Measurements from ENCODE around the gene JAK1.

The JAK1 gene

DNA sequence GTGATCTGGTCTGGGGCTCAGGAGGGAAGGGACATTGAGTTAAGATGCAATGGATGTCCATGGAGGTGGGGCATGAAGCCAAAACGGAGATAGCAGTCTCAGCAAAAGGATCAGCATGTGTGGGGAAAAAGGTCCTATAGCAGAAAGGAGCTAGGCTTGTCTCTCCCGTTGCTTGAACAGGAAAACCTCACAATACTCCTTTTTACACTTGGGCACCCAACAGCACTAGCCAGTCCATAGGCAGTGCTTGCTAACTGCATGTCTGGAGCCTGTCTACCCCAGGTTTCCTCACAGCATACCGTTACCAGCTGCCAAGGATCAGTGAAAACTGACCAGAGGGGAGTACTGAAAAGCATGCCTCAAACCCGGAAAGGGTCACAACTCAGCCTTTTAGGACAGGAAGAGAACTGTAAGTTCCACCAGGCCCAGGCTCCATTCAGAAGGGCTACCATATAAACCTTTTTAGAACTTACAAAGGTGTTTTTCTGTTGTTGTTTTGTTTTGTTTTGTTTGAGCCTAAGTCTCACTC is 78.6 kb downstream of the JAK1 start:
- no peak for DNase-seq

DNA sequence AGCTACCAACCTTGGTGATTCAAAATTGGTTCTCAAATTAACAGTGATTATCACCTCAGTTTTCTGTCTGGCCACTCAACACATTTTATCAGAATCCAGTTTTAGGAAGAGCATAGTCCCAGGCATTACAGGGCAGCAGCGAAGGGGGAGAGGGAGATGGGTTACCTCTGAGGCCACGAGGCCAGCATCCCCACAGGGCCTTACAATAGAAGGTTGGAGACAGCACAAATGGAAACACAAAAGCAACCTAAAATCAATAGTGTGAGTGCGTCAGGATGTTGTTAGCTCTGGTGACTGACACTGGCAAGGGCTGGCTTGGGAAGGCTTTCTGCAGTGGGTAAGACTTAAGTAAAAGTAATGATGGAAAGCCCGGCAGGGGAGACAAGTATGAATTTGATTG is 79.5 kb downstream of the JAK1 start:
- no peak for DNase-seq

DNA sequence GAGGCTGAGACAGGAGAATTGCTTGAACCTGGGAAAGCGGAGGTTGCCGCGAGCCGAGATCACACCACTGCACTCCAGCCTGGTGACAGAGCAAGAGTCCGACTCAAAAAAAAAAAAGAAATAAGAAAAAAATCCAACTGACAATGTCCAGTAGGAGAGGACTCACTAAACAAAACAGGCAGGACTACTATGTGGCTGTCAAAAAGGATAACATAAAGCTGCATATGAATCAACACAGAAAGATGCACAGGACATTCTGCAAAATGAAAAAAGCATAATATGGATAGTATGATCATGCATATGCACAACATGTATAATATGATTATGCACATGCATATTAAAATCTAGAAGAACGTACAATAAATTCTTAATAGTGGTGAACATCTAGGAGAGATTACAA is 80.7 kb downstream of the JAK1 start:
- no peak for DNase-seq

- no peak for DNase-seq
Observed at GRCh38 chr1:64884261-64885040, 81.9 kb downstream of the JAK1 start.

DNA sequence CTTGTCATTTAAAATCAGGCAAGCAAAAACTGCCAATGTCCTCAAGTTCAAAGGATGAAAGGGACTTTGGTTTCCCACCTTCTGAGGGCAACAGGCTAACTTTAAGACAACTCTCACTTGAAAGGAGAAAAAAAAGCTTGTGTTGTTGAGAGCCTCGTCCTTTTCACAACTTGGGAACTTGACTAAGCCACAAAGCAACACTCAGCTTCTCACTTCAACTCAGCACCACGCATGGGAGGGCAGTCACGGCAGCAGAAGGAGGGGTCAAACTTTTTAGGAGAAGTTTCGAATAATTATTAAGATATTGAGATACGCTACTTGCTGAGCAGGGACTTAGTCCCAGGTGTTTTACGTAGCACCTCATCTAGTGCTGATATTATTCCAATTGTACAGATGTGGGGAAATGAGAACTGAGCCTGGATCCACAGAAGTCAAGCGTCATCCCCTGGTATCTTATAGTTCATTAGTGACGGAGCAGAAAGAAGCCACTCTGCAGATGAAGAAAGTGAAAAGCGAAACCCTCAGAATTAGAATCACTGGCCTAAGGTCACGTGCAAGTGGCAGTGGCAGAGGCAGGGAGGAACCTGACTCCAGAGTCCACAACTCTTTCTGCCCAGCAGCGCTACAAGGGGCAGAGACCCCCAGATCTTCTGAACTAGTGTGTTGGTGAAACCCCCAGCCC is 83.6 kb downstream of the JAK1 start:
- DNase-seq: no peak

DNA sequence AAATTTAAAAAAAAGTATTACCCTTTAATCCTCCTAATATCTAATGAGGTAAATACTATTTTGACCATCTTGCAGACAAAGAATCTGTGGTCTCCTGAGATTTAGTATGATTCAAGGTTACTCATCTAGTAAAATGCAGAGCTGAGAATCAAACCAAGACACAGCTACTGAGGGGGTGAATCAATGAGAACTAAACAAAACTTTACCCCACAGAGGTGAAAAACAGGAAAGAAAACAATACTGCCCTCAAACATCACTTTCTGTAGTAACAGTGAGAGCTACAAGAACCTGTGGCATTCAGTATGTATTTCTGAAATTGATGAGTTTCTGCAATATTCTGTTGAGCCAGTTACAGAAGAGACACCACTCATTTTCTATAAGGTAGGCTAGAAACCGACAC is 85.1 kb downstream of the JAK1 start:
- DNase-seq: no peak

- DNase-seq: no peak
Observed at GRCh38 chr1:64880449-64880848, 85.9 kb downstream of the JAK1 start.

DNA sequence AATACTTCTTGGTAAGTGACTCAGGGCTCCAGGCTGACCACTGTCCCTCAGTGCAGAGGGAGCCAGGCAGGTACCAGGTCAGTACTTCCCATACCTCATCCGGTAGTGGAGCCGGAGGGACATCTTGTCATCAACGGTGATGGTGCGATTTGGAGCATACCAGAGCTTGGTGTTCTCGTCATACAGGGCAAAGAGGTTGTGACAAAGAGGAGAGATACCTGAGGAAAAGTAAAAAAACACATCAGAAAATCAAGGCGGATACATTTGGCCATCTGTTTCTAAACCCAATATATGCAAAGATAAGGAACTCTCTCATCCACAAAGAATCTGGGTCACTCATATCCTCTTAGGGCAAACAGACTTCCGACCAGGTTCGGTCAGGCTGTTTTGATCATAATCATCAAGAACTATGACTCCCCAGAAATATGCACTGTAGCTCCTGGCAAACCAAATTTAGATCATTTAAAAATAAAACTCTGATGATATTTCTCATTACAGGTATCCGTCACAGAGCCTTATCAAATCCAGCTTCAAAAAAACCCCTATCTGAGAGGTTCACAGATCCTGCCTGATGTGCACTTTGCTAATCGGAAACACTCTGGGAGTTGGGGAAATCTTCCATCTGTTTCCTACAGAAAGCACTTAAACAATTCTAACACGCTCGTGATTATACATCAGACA is 87.3 kb downstream of the JAK1 start:
- no peak for DNase-seq

GRCh38 chr1:64878090-64878489 is 88.3 kb downstream of the JAK1 start:
- DNase-seq: no peak

DNA sequence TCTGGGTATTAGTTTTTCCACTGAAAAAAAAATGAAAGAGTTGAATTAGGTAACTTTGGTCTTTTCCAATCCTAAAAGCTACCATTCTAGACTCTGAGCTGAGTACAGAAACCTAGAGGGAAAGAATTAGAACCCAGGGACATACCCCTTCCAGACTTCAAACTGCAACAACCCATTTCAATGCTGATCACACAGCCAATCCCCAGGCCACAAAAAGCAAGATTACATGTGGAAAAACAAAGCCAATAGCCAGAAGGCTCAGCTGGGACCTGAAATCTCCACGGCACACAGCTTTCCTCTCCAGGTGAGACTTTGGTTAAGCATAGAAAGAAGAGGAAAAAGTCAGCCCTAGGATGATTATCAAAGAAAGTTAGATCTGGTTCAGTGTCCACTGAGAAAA is 88.8 kb downstream of the JAK1 start:
- no peak for DNase-seq

- no peak for DNase-seq
Observed at GRCh38 chr1:64877151-64877550, 89.2 kb downstream of the JAK1 start.

GRCh38 chr1:64875606-64876005 is 90.7 kb downstream of the JAK1 start:
- DNase-seq: no peak

GRCh38 chr1:64875101-64875500 is 91.2 kb downstream of the JAK1 start:
- DNase-seq: no peak

- DNase-seq: no peak
Observed at GRCh38 chr1:64874666-64875065, 91.7 kb downstream of the JAK1 start.

- no peak for DNase-seq
Observed at GRCh38 chr1:64873576-64873975, 92.8 kb downstream of the JAK1 start.

GRCh38 chr1:64872067-64872466 is 94.3 kb downstream of the JAK1 start:
- DNase-seq: no peak

- no peak for DNase-seq
Observed at GRCh38 chr1:64871256-64871655, 95.1 kb downstream of the JAK1 start.

DNA sequence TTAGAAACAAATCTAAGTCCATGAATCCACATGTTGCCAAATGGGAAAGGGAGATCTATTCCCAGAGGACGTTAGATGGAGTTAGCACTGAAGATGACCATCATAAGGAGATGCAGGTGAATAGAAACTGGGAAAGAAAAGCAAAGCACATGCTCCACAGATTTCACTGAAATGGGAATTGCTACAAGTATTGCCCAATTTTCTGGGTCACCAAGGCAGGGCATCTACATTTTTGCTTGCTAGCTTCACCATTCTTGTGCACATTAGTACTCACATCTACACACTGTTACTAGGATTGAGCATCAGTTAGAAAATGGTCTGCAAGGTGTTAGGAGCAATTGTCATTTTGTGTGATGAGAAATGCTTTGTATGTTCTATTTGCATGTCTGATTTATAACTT is 99.1 kb downstream of the JAK1 start:
- DNase-seq: no peak

- DNase-seq: no peak
Observed at GRCh38 chr1:64866689-64867088, 99.7 kb downstream of the JAK1 start.

DNA sequence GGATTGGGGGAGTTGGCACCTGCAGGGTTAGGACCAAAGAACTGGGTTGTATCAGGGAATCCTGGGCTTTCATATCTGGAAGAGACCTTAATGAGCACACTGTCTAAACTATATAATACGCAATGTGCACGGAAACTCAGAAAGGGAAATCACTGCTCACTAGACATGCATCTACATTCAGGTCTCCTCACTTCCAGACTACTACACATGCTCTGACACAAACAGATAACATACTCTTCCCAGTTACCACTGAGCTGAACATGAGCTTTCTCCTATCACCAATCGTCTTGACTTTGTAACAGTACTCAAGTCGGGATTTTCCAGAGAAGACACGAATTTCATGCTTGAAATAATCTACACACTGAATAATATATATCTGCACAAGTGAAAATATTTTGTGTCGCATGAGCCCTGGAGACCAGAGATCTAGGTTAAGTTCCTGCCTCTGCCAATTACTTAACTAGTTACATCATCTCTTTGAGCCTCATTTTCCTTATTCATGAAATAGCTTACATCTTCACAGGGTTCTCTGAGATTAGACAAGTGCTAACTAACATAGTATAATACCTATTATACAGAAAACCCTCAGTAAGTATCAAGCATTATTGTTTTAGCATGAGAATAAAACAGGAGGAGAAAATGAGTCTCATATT is 101.1 kb downstream of the JAK1 start:
- no peak for DNase-seq

GRCh38 chr1:64864018-64864940 is 102.1 kb downstream of the JAK1 start:
- peak; percentile 44 to 53 for DNase-seq

DNA sequence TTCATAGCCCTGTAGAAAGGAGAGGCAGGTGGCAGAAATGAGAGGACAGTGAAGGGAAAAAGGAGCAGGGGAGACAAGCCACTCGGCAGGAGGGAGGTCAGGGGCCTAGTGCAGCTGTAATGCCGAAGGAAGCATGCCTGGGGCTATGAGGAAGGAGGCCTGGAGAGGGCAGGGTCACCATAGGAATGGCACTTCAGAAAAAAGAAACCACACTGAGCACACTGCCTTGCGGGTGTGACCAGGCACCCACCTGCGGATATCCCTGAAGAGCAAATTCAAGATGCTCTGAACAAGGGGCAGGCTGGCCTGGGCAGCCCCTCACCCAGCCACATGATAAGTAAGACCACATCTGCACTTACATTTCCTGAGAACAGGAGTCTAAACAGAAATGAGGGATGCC is 104.7 kb downstream of the JAK1 start:
- DNase-seq: no peak
